Measurements from ENCODE around the gene EIF4A2. TPM values are rescaled to one million over a fixed set of nuclear protein-coding genes. Genes with fewer than 3 reads are reported as not detected.
A peak's percentile ranks its signal among the peaks of the same experiment; 100 is the strongest.

Gene EIF4A2
- total and polyA plus RNA-seq, 9 of the 15 experiments (the other 6 are each of a cell fraction or from before 2014, with no cell fraction given) = 307 to 754 (median 435) TPM

GRCh38 chr3:186825294-186825821 lies 42.0 kb downstream of the EIF4A2 start (continued):
- TF ChIP-seq SFPQ (IDR thresholded peaks at IDR 0.05; ENCODE audit: low read depth, low read length) (no peak), RNF2 (IDR thresholded peaks at IDR 0.05) (no peak), SPI1 (IDR thresholded peaks at IDR 0.05; ENCODE audit: borderline replicate concordance, low read depth, low read length) (no peak), MXD1 (CRISPR knock-in tag; IDR thresholded peaks at IDR 0.05; ENCODE audit: borderline replicate concordance, poor library complexity, severe bottlenecking) (no peak), KAT8 (IDR thresholded peaks at IDR 0.05; ENCODE audit: low read depth) (no peak), E4F1 (CRISPR knock-in tag; IDR thresholded peaks at IDR 0.05; ENCODE audit: borderline replicate concordance) (no peak), LCOR (CRISPR knock-in tag; IDR thresholded peaks at IDR 0.05) (no peak), PML (IDR thresholded peaks at IDR 0.05; ENCODE audit: low read length) (0 out of 2 replicates have a peak, but pooled peaks have one; percentile 22), MED1 (CRISPR knock-in tag; IDR thresholded peaks at IDR 0.05; ENCODE audit: borderline replicate concordance) (no peak)
- TF ChIP-seq, protein P1, sequence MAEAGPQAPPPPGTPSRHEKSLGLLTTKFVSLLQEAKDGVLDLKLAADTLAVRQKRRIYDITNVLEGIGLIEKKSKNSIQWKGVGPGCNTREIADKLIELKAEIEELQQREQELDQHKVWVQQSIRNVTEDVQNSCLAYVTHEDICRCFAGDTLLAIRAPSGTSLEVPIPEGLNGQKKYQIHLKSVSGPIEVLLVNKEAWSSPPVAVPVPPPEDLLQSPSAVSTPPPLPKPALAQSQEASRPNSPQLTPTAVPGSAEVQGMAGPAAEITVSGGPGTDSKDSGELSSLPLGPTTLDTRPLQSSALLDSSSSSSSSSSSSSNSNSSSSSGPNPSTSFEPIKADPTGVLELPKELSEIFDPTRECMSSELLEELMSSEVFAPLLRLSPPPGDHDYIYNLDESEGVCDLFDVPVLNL (CRISPR knock-in tag; IDR thresholded peaks at IDR 0.05; ENCODE audit: low read depth) = no peak

Measured in K562 (cell line).